Left ventricle myocardium inferior (tissue), 1 donor: ENCODE data around the gene RBCK1. TPM values are rescaled to one million over a fixed set of nuclear protein-coding genes. Genes with fewer than 3 reads are reported as not detected.
"Not testable (repeated sequence)": the region's sequence is repeated elsewhere in the genome, so short reads cannot be mapped to it uniquely, and the experiment has no call there.

Experiments
- DNase-seq: peaks from one replicate; pipeline ENCODE4 v3.0.0-alpha.2; 2020
- H3K27ac ChIP-seq: fragments of 200-600 bp; replicated peaks from 2 replicates; pipeline ENCODE4 v1.8.0; 2021
- H3K27me3 ChIP-seq: fragments of 200-600 bp; 2 replicates; pipeline ENCODE4 v1.8.0; 2021; ENCODE audit warnings: low read depth
- H3K36me3 ChIP-seq: fragments of 200-600 bp; 2 replicates; pipeline ENCODE4 v1.8.0; 2021
- H3K4me1 ChIP-seq: fragments of 200-600 bp; 2 replicates; pipeline ENCODE4 v1.8.0; 2021
- H3K4me3 ChIP-seq: fragments of 200-600 bp; 2 replicates; pipeline ENCODE4 v1.8.0; 2021; ENCODE audit warnings: mild to moderate bottlenecking, moderate library complexity
- H3K9me3 ChIP-seq: fragments of 200-600 bp; replicated peaks from 2 replicates; pipeline ENCODE4 v1.8.0; 2021
- CTCF ChIP-seq: fragments of 200-600 bp; IDR thresholded peaks from 2 replicates; pipeline ENCODE4 v1.8.0; 2021; ENCODE audit warnings: antibody characterized with exemption, mild to moderate bottlenecking, borderline replicate concordance
- intact Hi-C: fragments of 100-400 bp; cut with micrococcal nuclease; formaldehyde crosslinking; loops from one replicate; pipeline ENCODE4 v1.11.0; 2022
- total RNA-seq: library from RNA; stranded (reverse); fragmentation: NEBNext Ultra II Directional; extraction: Animal tissue kit (Norgen Biotek cat#: 25700); gene quantifications from one replicate; pipeline ENCODE4 v1.2.1, GENCODE V29; 2021
- donor health status: DM: no; HTN: yes; CAD: no; lungs with severe emphysema.

Gene RBCK1
- total RNA-seq, 1 donor from 2014 or later = 49.7 TPM

DNA sequence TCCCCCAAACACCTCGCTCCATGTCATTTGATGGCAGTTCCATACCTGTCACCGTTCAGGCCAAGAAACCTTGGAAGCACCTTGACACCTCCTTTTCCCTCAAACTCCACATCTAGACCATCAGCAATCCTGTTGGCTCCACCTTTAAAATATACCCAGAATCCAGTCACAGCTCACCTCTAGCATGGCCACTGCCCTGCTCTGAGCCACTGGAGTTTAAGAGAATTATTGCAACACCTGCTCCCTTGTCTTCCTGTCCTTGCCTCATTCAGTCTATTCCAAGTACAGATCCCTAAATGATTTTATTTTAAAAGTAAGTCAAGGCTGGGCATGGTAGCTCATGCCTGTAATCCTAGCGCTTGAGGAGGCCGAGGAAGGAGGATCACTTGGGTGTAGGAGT, 39.2 kb upstream of the RBCK1 start:
- H3K36me3 ChIP-seq = no peaks in the 10 kb centered on the region
- H3K27ac ChIP-seq = no peak overlapping the region
- peaks cover 25% of the 10 kb centered on the region for H3K4me1 ChIP-seq
- no peaks in the 10 kb centered on the region for H3K27me3 ChIP-seq
- no peaks in the 10 kb centered on the region for H3K9me3 ChIP-seq
- intact Hi-C loops = no loop called here
- H3K4me3 ChIP-seq = no peak overlapping the region
- no peak for TF ChIP-seq CTCF
- no peak for DNase-seq

DNA sequence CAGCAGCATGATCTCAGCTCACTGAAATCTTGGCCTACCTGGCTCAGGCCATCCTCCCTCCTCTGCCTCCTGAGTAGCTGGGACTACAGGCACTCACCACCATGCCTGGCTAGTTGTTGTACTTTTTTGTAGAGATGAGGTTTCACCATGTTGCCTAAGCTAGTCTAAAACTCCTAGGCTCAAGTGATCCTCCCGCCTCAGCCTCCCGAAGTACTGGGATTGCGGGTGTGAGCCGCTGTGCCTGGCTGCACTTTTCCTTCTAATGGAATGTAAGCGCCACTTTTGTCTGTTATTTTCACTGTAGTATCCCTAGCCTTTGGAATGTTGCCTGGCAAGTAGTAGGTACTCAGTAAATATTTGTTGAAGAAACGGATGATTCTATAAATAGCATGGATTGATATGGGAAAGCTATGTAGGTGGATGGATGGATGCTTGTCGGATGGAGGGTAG, 37.9 kb upstream of the RBCK1 start:
- intact Hi-C loops = no loop called here
- no peak overlapping the region for H3K27ac ChIP-seq
- no peaks in the 10 kb centered on the region for H3K36me3 ChIP-seq
- no peaks in the 10 kb centered on the region for H3K27me3 ChIP-seq
- TF ChIP-seq CTCF = no peak
- H3K4me1 ChIP-seq = peaks cover 25% of the 10 kb centered on the region
- H3K9me3 ChIP-seq = no peaks in the 10 kb centered on the region
- H3K4me3 ChIP-seq = no peak overlapping the region
- no peak for DNase-seq

DNA sequence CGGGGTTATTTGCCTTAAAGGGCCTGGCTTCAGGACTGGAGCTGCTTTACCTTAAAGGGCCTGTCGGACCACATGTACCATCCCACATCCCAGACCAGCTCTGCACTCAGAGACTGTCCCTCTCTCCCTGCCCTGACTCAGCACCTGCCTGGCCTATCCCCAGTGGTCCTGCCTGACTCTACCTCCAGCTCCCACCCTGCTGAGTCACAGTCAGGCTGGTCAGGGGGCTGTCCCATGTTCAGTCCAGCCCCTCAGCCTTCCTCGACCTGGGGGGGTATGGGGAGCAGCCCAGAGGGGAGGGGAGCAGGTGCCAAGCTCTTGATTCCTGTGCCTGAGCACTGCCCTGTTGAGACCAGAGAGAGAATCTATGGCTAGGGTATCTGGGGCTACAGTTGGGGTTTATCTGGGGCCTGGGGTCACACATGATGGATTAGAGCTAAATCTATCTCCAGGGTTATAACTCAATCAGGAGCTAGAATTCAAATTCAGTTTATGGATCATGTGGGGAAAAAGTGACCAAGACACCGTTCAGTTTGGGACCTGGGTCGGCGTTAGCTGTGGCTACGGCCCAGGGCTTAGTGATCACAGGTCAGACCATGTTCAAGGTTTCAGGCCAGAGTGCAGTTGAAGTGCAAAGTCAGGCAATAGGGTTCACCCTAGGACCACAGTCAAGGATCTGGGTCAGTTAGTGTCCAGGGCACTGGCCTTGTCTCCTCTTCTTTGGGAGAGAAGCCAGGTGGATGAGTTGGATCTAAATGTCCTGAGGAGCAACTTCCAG, 36.9 kb upstream of the RBCK1 start:
- no peak overlapping the region for H3K4me3 ChIP-seq
- peak overlapping the region; percentile 21 for H3K27ac ChIP-seq
- peaks cover 25% of the 10 kb centered on the region for H3K4me1 ChIP-seq
- no peak for TF ChIP-seq CTCF
- H3K27me3 ChIP-seq = no peaks in the 10 kb centered on the region
- no peaks in the 10 kb centered on the region for H3K36me3 ChIP-seq
- intact Hi-C loops = no loop called here
- H3K9me3 ChIP-seq = no peaks in the 10 kb centered on the region
- DNase-seq = no peak

- H3K4me3 ChIP-seq = no peak overlapping the region
- intact Hi-C loops = no loop called here
- no peaks in the 10 kb centered on the region for H3K27me3 ChIP-seq
- H3K36me3 ChIP-seq = no peaks in the 10 kb centered on the region
- TF ChIP-seq CTCF = no peak
- no peaks in the 10 kb centered on the region for H3K9me3 ChIP-seq
- no peak for DNase-seq
- H3K4me1 ChIP-seq = peaks cover 25% of the 10 kb centered on the region
- H3K27ac ChIP-seq = peak overlapping the region; percentile 36
These were observed 36.1 kb upstream of the RBCK1 start for GRCh38 chr20:371755-372542.

DNA sequence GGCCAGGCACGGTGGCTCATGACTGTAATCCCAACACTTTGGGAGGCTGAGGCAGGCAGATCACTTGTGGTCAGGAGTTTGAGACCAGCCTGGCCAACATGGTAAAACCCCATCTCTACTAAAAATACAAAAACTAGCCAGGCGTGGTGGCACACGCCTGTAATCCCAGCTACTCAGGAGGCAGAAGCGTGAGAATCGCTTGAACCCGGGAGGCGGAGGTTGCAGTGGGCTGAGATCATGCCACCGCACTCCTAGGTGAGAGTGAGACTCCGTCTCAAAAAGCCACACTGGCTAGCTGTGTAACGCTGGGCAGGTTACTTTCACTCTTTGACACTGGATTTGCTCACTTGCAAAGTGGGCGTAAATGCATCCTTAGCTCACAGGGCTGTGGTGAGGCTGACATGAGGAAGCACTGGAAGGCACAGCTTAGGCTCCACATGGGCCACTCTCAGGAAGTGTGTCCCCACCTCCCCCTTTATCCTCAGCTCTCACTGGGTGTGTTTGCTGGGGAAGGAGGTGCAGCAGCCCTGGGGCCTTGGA, 35.5 kb upstream of the RBCK1 start:
- peak overlapping the region; percentile 33 for H3K27ac ChIP-seq
- H3K4me3 ChIP-seq, H3K9me3 ChIP-seq, H3K36me3 ChIP-seq, H3K27me3 ChIP-seq, intact Hi-C loops, DNase-seq: not testable (repeated sequence)
- H3K4me1 ChIP-seq = peaks cover 25% of the 10 kb centered on the region
